GM19438 (cell line): ENCODE data around the gene GP5.

Experiments used
- ATAC-seq: cut with Tn5 transposase; IDR thresholded peaks from one replicate; pipeline ENCODE4 v1.9.1; 2021; ENCODE audit warnings: low read depth; ENCODE audit not compliant: unreplicated experiment

GP5 gene

GRCh38 chr3:194397757-194398312 lies 1.2 kb downstream of the GP5 start:
- no peak for ATAC-seq

DNA sequence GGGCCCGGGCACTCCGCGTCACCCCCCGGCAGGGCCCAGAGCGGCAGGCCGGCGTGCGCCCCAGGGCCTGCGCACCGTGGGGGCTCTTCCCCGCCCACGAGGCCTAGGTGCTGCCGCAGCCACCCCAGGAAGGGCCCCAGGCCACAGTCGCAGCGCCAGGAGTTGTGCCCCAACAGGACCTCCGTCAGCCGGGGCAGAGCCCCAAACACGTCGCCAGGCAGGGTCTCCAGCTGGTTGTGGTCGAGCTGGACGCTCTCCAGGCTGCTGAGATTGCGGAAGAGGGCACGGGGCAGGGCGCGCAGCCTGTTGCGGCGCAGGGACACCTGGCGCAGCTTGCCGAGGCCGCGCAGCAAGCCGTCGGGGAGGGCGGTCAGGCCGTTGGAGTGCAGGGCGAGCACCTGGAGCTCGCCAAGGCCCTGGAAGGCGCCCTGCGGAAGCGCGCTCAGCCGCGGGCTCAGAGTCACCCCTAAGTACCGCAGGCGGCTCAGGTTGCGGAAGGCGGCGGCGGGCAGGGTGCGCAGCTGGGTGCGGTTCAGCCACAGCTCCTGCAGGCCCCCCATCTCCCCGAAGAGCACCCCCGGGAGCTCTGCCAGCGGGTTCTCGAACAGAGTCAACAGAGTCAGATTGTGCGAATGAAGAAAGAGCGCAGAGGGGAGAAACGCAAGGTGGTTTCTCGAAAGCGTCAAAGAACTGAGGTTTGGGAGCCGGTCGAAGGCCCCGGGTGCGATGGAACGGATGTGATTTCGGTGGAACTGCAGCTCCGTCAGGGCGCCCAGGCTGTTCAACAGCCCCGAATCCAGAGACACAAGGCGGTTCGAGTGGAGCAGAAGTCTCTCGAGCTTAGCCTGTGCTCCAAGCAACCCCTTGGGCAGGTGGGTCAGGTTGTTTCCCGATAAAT lies 2.0 kb downstream of the GP5 start:
- ATAC-seq, result peak; percentile 59

DNA sequence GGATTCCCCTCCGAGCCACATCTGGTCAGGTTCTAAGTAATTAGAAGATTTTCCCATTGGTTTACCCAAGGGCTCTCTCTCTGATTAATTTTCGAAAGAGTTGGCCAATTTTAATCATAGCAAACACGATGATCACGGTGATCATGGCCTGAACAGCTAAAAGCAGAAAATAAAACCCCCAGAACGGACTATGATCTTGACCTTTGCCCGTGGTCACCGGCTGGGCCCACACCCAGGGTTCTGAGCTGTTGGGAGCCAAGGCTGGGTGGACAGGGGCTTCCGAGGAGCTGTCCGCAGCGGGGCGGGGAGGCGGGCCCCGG lies 2.6 kb downstream of the GP5 start:
- no peak for ATAC-seq

DNA sequence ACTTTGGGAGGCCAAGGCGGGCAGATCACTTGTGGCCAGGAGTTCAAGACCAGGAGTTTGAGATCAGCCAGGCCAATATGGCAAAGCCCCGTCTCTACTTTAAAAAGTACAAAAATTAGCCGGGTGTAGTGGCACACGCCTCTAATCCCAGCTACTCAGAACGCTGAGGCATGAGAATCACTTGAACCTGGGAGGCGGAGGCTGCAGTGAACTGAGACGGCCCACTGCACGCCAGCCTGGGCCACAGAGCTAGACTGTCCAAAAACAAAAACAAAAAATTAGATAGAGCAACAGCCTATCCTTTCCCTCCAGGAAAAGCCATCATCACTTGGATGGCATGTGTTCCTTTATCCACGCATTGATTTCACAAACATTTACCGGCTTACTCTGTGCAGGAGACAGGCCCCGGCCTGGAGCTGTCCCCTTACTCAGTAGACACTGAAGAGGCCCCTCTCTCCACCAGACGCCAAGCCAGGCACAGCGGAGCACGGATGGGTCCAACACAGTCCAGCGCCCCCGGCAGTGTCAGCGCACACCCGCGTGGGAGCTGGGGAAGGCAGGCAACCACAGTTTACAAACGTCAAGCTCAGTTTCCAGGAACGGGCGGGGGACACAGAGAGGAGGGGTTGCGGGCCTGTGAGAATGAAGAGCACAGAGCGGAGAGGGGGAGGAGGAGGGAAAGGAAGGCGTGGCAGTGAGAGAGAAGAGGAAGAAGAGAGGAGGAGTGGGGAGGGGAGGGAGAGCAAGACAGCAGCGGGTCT lies 3.1 kb downstream of the GP5 start:
- no peak for ATAC-seq

- no peak for ATAC-seq
Measured at GRCh38 chr3:194395212-194395611, 3.9 kb downstream of the GP5 start.

DNA sequence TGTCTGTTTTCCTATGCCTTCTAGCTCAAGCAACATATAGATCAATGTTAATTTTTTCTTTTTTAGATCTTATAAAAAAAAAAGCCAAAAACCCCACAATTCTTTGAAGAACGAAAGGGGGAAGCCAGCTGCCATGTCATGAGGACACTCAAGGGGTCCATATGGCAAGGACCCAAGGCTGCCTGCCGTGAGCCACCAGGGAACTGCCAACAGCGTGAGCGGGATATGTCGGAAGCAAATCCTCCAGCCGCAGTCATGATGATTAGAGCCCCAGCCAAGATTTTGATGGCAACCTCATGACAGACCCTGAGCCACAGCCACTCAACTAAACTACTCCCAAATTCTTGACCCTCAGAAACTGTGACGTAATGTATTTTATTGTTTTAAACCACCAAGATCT lies 6.5 kb downstream of the GP5 start:
- ATAC-seq, result no peak

GRCh38 chr3:194390835-194391234 lies 8.2 kb downstream of the GP5 start:
- no peak for ATAC-seq

DNA sequence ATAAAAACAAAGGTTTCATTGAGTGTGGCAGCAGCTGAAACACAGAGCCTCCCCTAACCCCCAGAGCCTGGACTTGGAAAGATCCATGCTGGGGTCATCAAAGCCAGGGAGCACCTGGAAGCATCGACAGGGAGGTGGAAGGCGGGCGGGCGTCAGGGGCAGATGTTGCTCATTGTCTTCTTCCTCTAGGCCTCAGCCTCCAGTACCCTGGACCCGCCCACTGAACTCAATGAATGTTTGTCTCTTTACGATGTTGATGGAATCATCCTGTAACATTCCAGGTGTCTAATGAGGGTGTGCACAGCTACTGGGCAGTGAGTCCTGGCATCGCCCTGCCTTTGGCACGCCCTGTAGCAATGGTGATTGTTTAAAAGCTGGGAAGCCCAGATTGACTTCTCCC lies 9.8 kb downstream of the GP5 start:
- no peak for ATAC-seq

- no peak for ATAC-seq
Measured at GRCh38 chr3:194387926-194388418, 11.1 kb downstream of the GP5 start.

DNA sequence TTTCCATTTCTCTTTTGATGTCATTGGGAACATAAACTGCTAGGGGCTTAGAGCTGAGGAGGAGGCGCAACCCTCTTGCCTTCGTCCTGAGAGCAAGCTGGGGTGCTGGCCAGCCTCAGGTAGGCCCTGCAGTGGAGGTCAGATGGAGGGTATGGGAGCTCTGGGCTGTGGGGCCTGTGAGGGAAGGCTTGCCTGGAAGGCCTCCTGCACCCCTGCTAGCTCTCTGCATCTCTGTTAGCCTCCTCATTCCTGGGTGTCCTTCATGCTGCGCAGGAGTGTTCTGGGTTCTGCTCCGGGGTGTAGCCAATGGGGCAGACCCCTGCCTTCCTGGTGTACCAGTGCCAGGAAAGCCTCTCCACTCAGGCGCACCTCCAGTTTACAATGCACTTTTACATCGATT lies 11.8 kb downstream of the GP5 start:
- ATAC-seq, result no peak

DNA sequence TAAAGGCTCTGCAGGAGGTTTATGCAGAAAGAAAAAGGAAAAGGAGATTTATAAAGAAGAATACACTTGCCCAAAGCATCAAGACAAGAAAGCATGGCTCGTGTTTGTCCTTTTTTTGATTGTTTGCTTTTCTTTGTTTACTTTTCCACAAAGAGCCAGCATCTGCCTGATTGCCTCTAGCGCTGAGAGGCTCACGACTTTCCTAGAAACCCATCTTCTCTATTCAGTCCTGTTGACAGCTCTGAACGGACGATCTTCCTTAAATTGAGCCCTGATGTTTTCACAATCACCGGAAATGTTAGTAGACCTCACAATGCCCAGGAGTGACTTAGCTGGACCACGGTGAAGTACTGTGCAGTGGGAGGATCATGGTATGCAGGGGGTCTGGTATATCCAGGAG lies 12.4 kb downstream of the GP5 start:
- no peak for ATAC-seq

DNA sequence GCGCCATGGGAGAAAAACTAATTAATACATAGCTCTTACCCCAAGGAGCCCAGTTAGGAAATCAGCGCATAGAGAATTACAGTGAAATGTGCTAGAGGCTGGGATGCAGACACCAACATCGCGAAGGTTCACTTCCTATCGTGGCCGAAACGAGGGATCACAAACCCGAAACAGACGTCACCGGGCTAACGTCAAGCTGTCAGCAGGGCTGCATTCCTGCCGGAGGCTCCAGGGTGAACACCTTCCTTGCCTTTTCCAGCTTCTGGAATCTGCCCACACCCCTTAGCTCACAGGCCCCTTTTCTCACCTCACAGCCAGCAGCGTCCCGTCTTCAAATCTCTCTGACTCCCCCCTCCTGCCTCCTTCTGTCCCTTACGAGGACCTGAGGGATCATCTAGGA lies 13.0 kb downstream of the GP5 start:
- no peak for ATAC-seq

DNA sequence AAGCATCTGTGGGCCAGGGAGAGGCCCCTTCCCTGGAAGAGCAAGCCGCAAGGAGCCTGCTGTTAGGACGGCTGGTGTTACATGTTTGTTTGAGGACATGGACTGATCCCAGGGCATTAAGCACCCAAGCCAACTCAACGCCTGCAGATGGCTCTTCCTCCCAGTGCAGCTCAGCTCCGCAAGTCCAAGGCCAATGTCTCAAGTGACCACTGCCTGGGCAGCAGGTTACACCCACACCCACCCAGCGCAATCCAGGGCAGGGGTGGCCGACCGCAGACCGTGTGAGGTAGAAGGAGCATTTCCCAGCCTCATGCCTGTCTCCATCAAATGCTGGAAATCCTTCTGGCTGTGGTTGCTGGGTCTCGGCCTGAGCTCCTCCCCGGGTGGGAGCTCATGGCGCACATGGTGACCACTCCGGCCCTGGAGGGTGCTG lies 14.5 kb downstream of the GP5 start:
- ATAC-seq, result no peak

DNA sequence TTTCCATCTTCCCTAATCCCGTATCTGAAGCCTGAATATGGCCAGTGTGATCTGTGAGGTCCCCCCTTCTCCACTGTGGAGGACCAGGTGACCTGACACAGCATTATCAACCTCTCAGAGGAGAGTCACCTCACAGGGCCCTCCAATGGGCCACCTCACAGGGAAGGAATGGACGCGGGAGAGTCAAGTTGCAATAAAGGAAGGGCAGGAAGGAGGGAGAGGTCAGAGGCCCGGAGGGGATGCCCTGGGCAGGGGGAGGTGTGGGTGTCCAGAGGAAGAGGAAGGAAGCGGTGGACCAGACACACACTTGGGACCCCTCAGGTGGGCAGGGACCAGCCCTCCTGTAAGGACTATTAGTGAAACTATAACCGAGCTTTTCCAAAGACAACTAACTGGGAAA lies 14.9 kb downstream of the GP5 start:
- ATAC-seq, result no peak

- ATAC-seq, result no peak
Measured at GRCh38 chr3:194383276-194383940, 15.7 kb downstream of the GP5 start.

DNA sequence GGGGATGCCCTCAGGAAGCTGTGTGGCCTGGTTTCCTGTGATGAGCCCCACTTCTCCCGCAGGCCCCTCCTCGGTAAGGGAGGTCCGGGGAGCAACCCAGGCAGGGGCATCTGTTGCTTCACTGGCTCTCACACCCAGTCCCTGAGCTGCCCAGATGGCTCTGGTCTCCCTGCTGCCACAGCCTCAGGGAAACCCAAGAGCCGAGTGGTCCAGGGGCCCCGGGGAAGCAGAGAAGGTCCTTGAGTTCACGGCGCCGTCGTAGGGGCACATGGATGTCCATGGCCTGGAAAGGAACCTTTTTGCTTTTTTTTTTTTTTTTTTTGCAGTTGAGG lies 16.2 kb downstream of the GP5 start:
- ATAC-seq, result no peak

DNA sequence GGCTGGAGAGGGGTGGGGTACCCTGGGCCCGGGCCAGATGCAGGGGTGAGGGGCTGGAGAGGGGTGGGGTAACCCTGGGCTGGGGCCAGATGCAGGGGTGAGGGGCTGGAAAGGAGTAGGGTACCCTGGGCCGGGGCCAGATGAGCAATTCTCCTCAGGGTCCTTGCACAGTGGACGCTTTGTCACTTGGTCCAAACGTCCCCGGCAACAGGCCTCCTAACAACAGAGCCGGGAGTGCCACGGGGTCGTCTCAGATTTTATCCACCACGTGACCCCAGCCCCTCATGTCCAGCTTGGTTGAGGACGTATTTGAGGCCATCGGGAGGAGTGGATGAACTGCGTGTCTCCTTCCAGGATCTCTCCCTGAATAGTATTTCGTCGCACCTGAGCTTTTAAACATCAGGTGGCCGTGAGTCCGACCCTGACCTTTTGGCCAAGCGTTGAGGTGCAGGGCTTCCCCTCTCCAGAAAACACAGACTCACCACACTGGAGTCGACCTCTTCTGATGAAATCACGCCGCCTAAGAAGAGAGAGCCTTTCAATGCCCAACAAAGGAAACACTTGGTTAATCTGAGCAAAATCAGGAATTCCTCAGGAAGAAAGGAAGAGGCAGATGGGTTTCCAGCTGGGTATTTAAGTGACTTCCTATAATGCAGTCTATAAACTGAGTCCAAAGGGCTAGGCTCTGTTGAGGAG lies 16.7 kb downstream of the GP5 start:
- no peak for ATAC-seq

DNA sequence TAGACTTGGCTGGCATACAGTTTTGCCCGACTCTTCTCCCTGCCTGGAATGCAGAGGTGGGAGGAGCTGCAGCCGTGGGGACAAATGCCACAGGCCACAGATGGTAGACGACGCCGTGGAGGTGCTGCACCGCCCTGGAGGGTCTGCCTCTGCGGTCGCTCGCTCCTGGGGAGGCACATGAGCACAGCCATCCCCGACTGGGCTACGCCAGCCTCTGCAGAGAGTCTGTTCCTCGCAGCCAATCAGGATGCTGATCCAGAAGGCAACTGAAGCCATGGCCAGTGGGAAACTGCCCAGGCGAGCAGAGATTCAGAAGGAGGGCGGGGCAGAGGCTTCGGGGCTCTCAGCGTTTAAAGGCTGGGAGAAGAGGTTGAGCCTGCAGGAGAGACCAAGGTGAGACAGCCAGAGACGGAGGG lies 17.6 kb downstream of the GP5 start:
- ATAC-seq, result no peak

- no peak for ATAC-seq
Measured at GRCh38 chr3:194380326-194380725, 18.7 kb downstream of the GP5 start.

- ATAC-seq, result no peak
Measured at GRCh38 chr3:194379651-194380050, 19.4 kb downstream of the GP5 start.

DNA sequence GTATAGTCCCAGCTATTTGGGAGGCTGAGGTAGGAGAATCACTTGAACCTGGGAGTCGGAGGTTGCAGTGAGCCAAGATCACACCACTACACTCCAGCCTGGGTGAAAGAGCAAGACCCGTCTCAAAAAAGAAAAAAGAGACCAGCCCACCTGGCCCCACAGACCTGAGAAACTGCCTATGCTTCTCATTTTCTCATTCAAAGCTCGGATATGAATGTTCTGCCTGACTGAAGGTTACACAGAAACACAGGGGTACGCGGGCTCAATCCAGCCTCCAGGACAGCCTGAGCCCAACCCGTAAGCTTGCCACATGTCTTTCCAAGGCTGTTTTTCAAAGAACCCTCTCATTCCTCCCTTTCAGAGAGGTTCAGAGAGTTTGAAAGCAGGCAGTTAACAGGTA lies 19.8 kb downstream of the GP5 start:
- ATAC-seq, result no peak
